SK-N-SH treated with all-trans-retinoic acid at 6 μM for 48 hours (cell line): ENCODE data around the gene SENP3.

Experiments used
- ZFP3 ChIP-seq: fragments of 250-450 bp; sonication (Bioruptor Pico); IDR thresholded peaks from 2 replicates; pipeline ENCODE4 v1.5.0; 2020; ENCODE audit warnings: mild to moderate bottlenecking, moderate library complexity
- TF ChIP-seq, protein P1 (sequence below): fragments of 250-450 bp; sonication (Bioruptor Pico); IDR thresholded peaks from 2 replicates; pipeline ENCODE4 v1.5.1; 2020; ENCODE audit warnings: low read depth, mild to moderate bottlenecking, moderate library complexity

DNA sequence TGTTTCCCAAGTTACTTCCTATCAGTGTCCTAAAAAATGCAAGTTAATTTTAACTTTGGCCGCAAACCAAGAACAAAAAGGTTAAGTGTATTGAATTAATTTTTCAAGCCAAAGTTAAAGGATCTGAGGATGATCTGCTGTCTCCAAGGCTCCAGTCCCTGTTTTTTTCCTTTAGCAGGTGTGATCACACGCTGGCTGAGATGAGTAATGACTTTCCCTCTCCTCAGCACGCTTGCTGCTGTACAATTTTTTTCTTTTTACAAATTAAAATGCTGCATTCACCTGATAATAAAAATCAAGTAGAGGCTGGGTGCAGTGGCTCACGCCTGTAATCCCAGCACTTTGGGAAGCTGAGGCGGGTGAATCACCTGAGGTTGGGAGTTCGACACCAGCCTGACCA is 16.8 kb upstream of the SENP3 start:
- TF ChIP-seq, protein P1, sequence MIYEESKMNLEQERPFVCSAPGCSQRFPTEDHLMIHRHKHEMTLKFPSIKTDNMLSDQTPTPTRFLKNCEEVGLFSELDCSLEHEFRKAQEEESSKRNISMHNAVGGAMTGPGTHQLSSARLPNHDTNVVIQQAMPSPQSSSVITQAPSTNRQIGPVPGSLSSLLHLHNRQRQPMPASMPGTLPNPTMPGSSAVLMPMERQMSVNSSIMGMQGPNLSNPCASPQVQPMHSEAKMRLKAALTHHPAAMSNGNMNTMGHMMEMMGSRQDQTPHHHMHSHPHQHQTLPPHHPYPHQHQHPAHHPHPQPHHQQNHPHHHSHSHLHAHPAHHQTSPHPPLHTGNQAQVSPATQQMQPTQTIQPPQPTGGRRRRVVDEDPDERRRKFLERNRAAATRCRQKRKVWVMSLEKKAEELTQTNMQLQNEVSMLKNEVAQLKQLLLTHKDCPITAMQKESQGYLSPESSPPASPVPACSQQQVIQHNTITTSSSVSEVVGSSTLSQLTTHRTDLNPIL (CRISPR knock-in tag): no peak
- TF ChIP-seq ZFP3 (CRISPR knock-in tag): no peak
